IMR-90 (cell line): ENCODE measurements around the gene FAM209A. TPM values are rescaled to one million over a fixed set of nuclear protein-coding genes. Genes with fewer than 3 reads are reported as not detected.

Experiments
- ATAC-seq: fragments of 200-7000 bp; cut with Tn5 transposase; 2 replicates; pipeline ENCODE4 v1.9.1; 2020; ENCODE audit warnings: low read depth, mild to moderate bottlenecking, moderate library complexity
- BruUV-seq: library from RNA; stranded (reverse); fragments of 400-500 nt; replicated peaks from 2 replicates; lab custom pipeline; 2021; lab: Mats Ljungman, UMichigan
- CTCF ChIA-PET: fragments of 300-600 bp; formaldehyde crosslinking; extraction: SDS; loops from one replicate; lab custom pipeline; 2021; ENCODE audit warnings: antibody characterized with exemption; lab: Yijun Ruan, JAX
- POLR2A ChIA-PET: fragments of 300-600 bp; sonication (Branson Sonifier 250); formaldehyde crosslinking; loops from one replicate; lab custom pipeline; 2022; ENCODE audit warnings: antibody characterized with exemption; ENCODE audit not compliant: unreplicated experiment; lab: Charles Lee
- DNase-seq: peaks from one replicate; pipeline ENCODE4 v3.0.0; 2013
- H2AFZ ChIP-seq: replicated peaks from 2 replicates; pipeline ENCODE3; 2013; ENCODE audit warnings: low read length, mild to moderate bottlenecking; ENCODE audit not compliant: poor library complexity
- H2AK5ac ChIP-seq: 2 replicates; pipeline ENCODE4 v1.6.1; 2013; ENCODE audit warnings: low read depth, low read length, inconsistent platforms
- H2AK9ac ChIP-seq: replicated peaks from 2 replicates; pipeline ENCODE3; 2013; ENCODE audit warnings: mild to moderate bottlenecking, low read depth, low read length, moderate library complexity; ENCODE audit not compliant: poor library complexity
- H2BK120ac ChIP-seq: 2 replicates; pipeline ENCODE4 v1.6.1; 2013; ENCODE audit warnings: low read depth, low read length, inconsistent platforms
- H2BK15ac ChIP-seq: 3 replicates; pipeline ENCODE4 v1.6.1; 2013; ENCODE audit warnings: low read depth, low read length, inconsistent platforms
- H2BK20ac ChIP-seq: 2 replicates; pipeline ENCODE4 v1.6.1; 2013; ENCODE audit warnings: low read depth, mild to moderate bottlenecking, inconsistent platforms, low read length, moderate library complexity
- H2BK5ac ChIP-seq: 2 replicates; pipeline ENCODE4 v1.6.1; 2013; ENCODE audit warnings: mild to moderate bottlenecking, low read depth, low read length, inconsistent platforms; ENCODE audit not compliant: poor library complexity, severe bottlenecking
- H3K14ac ChIP-seq: replicated peaks from 2 replicates; pipeline ENCODE4 v1.6.1; 2013; ENCODE audit warnings: low read depth, low read length, inconsistent platforms
- H3K18ac ChIP-seq: 2 replicates; pipeline ENCODE4 v1.6.1; 2013; ENCODE audit warnings: low read depth, low read length, control low read depth
- H3K23ac ChIP-seq: 2 replicates; pipeline ENCODE4 v1.6.1; 2013; ENCODE audit warnings: low read depth, low read length, inconsistent platforms
- H3K27ac ChIP-seq: 2 replicates; pipeline ENCODE4 v1.5.1; 2013; ENCODE audit warnings: mild to moderate bottlenecking, control low read depth, low read length; ENCODE audit not compliant: insufficient read depth
- H3K27me3 ChIP-seq: 2 replicates; pipeline ENCODE4 v1.6.1; 2013; ENCODE audit warnings: low read length; ENCODE audit not compliant: control insufficient read depth, insufficient read depth
- H3K36me3 ChIP-seq: 2 replicates; pipeline ENCODE4 v1.6.1; 2013; ENCODE audit warnings: low read length, mixed read lengths; ENCODE audit not compliant: control insufficient read depth, insufficient read depth
- H3K4ac ChIP-seq: 2 replicates; pipeline ENCODE4 v1.6.1; 2013; ENCODE audit warnings: low read depth, low read length, inconsistent platforms
- H3K4me1 ChIP-seq: 2 replicates; pipeline ENCODE4 v1.6.1; 2013; ENCODE audit warnings: low read length, mixed read lengths; ENCODE audit not compliant: control insufficient read depth, insufficient read depth
- H3K4me2 ChIP-seq: 2 replicates; pipeline ENCODE4 v1.6.1; 2013; ENCODE audit warnings: low read depth, mild to moderate bottlenecking, control low read depth, low read length, moderate library complexity
- H3K4me3 ChIP-seq: 2 replicates; pipeline ENCODE4 v1.5.1; 2013; ENCODE audit warnings: low read depth, mild to moderate bottlenecking, control low read depth, low read length, moderate library complexity; ENCODE audit not compliant: insufficient read depth
- H3K56ac ChIP-seq: 2 replicates; pipeline ENCODE4 v1.6.1; 2013; ENCODE audit warnings: low read length, inconsistent platforms; ENCODE audit not compliant: insufficient read depth; ENCODE audit errors: extremely low read depth
- H3K79me1 ChIP-seq, 2 experiments: 2 replicates each; pipeline ENCODE4 v1.6.1; 2013; ENCODE audit warnings: low read length in 2 of 2, inconsistent platforms in 1 of 2, low read depth in 1 of 2
- H3K9ac ChIP-seq: 2 replicates; pipeline ENCODE4 v1.6.1; 2013; ENCODE audit warnings: low read depth, low read length, control low read depth
- H3K9me1 ChIP-seq: 2 replicates; pipeline ENCODE4 v1.6.1; 2013; ENCODE audit warnings: low read length, inconsistent platforms; ENCODE audit not compliant: insufficient read depth
- H3K9me3 ChIP-seq: 2 replicates; pipeline ENCODE4 v1.6.1; 2013; ENCODE audit warnings: low read length; ENCODE audit not compliant: control insufficient read depth, insufficient read depth
- H4K20me1 ChIP-seq: 2 replicates; pipeline ENCODE4 v1.6.1; 2013; ENCODE audit warnings: low read length, inconsistent platforms; ENCODE audit not compliant: insufficient read depth
- H4K5ac ChIP-seq: 2 replicates; pipeline ENCODE4 v1.6.1; 2013; ENCODE audit warnings: mild to moderate bottlenecking, low read depth, low read length, control low read depth
- H4K8ac ChIP-seq, 2 experiments: 2 replicates each; pipeline ENCODE4 v1.6.1; 2013; ENCODE audit warnings: low read depth in 2 of 2, low read length in 2 of 2, control low read depth in 1 of 2, inconsistent platforms in 1 of 2
- H4K91ac ChIP-seq: 2 replicates; pipeline ENCODE4 v1.6.1; 2013; ENCODE audit warnings: low read depth, low read length, inconsistent platforms; ENCODE audit not compliant: insufficient read depth
- BHLHE40 ChIP-seq: fragments of 150-350 bp; IDR thresholded peaks from 2 replicates; pipeline ENCODE4 v1.6.1; 2016; ENCODE audit warnings: mild to moderate bottlenecking, low read depth, low read length
- CEBPB ChIP-seq: IDR thresholded peaks from 2 replicates; pipeline ENCODE4 v1.6.1; 2012; ENCODE audit warnings: low read depth, low read length, improper control_type of control experiment
- CHD1 ChIP-seq: IDR thresholded peaks from 2 replicates; pipeline ENCODE4 v1.6.1; 2012; ENCODE audit warnings: low read depth, low read length, improper control_type of control experiment
- CTCF ChIP-seq: conservative IDR thresholded peaks from 2 replicates; pipeline ENCODE4 v1.5.1; 2012; ENCODE audit warnings: mild to moderate bottlenecking, low read depth, low read length, improper control_type of control experiment
- ELK1 ChIP-seq: fragments of 150-350 bp; IDR thresholded peaks from 2 replicates; pipeline ENCODE4 v1.6.1; 2016; ENCODE audit warnings: low read depth, mild to moderate bottlenecking, low read length, moderate library complexity, borderline replicate concordance
- FOS ChIP-seq: fragments of 150-350 bp; IDR thresholded peaks from 2 replicates; pipeline ENCODE4 v1.6.1; 2016; ENCODE audit warnings: low read depth, low read length
- MAFK ChIP-seq: IDR thresholded peaks from 2 replicates; pipeline ENCODE4 v1.6.1; 2012; ENCODE audit warnings: low read depth, low read length, improper control_type of control experiment
- MAZ ChIP-seq: IDR thresholded peaks from 2 replicates; pipeline ENCODE4 v1.6.1; 2012; ENCODE audit warnings: low read depth, mild to moderate bottlenecking, low read length, improper control_type of control experiment, moderate library complexity, borderline replicate concordance
- MXI1 ChIP-seq: IDR thresholded peaks from 2 replicates; pipeline ENCODE4 v1.6.1; 2012; ENCODE audit warnings: low read depth, mild to moderate bottlenecking, low read length, moderate library complexity, borderline replicate concordance
- NFE2L2 ChIP-seq: fragments of 150-350 bp; IDR thresholded peaks from 2 replicates; pipeline ENCODE4 v1.6.1; 2016; ENCODE audit warnings: low read depth, mild to moderate bottlenecking, low read length
- POLR2A ChIP-seq: IDR thresholded peaks from 2 replicates; pipeline ENCODE4 v1.6.1; 2012; ENCODE audit warnings: mild to moderate bottlenecking, low read depth, low read length
- RAD21 ChIP-seq: IDR thresholded peaks from 2 replicates; pipeline ENCODE4 v1.6.1; 2012; ENCODE audit warnings: low read length, improper control_type of control experiment
- RCOR1 ChIP-seq: IDR thresholded peaks from 2 replicates; pipeline ENCODE4 v1.6.1; 2012; ENCODE audit warnings: mild to moderate bottlenecking, low read length, improper control_type of control experiment; ENCODE audit not compliant: insufficient replicate concordance
- RFX5 ChIP-seq: IDR thresholded peaks from 2 replicates; pipeline ENCODE4 v1.8.0; 2012; ENCODE audit warnings: low read depth, mild to moderate bottlenecking, low read length, moderate library complexity
- SMC3 ChIP-seq: fragments of 150-350 bp; IDR thresholded peaks from 2 replicates; pipeline ENCODE4 v1.6.1; 2016; ENCODE audit warnings: low read depth, mild to moderate bottlenecking, antibody characterized with exemption, low read length, moderate library complexity
- USF2 ChIP-seq: fragments of 150-350 bp; IDR thresholded peaks from 2 replicates; pipeline ENCODE4 v1.6.1; 2017; ENCODE audit warnings: mild to moderate bottlenecking, antibody characterized with exemption, low read length, low read depth
- WGBS, 2 experiments: methylation state at CpG; one replicate each; pipeline versions ENCODE4 v1.1.5 to v1.1.7; 2013; ENCODE audit warnings: missing lambda C conversion rate in 2 of 2; ENCODE audit not compliant: insufficient read length in 1 of 2; ENCODE audit errors: extremely low coverage in 2 of 2; 5-methylcytosine and 5-hydroxymethylcytosine counted together
- dilution Hi-C: fragments of 300-500 bp; cut with HindIII; formaldehyde crosslinking; loops from one replicate; pipeline ENCODE4 v1.14.3; 2018; ENCODE audit warnings: low sequenced_read_pairs; ENCODE audit not compliant: unreplicated experiment
- in situ Hi-C: fragments of 300-500 bp; cut with MboI; formaldehyde crosslinking; loops from 3 replicates; pipeline ENCODE4 v1.14.3; 2019; ENCODE audit warnings: low sequenced_read_pairs, inconsistent platforms, mixed read lengths
- intact Hi-C: fragments of 100-400 bp; cut with micrococcal nuclease; formaldehyde crosslinking; loops from 2 replicates; pipeline ENCODE4 v1.10.0; 2022
- polyA plus RNA-seq, 3 experiments: library from polyadenylated mRNA; depleted of rRNA; stranded (reverse); fragments of >200 nt; gene quantifications; 2 replicates each; pipeline ENCODE4 v1.2.3, GENCODE V29; 2012; ENCODE audit warnings: low replicate concordance in 1 of 3
- total RNA-seq: library from RNA; depleted of rRNA; stranded (reverse); fragments of >200 nt; gene quantifications from 2 replicates; pipeline ENCODE4 v1.2.3, GENCODE V29; 2012

FAM209A gene
- total and polyA plus RNA-seq, 2 of the 4 experiments (the other 2 are of a cell fraction), result 0.18 to 0.22 TPM

GRCh38 chr20:56506103-56506502 is 18.4 kb upstream of the FAM209A start:
- Histone ChIP-seq H2AK9ac (no peak overlapping the region), H4K20me1 (0 out of 2 replicates have a peak, but pooled peaks cover 5% of the 10 kb centered on the region), H3K4ac (no peak overlapping the region), H3K4me2 (no peak overlapping the region), H2BK20ac (no peak overlapping the region), H3K27ac (no peak overlapping the region), H2AK5ac (no peak overlapping the region), H3K9me3 (no peaks in the 10 kb centered on the region), H3K79me1 (peaks cover 34 to 41% of the 10 kb centered on the region in 2 experiments), H4K91ac (no peak overlapping the region), H4K8ac (no peak overlapping the region), H4K5ac (no peak overlapping the region), H3K4me3 (no peak overlapping the region), H3K9ac (no peak overlapping the region), H3K56ac (no peak overlapping the region), H3K18ac (no peak overlapping the region), H3K14ac (no peak overlapping the region), H3K27me3 (no peaks in the 10 kb centered on the region), H3K36me3 (peaks cover 14% of the 10 kb centered on the region; the same call in 1 of the 2 replicates), H2BK120ac (no peak overlapping the region), H3K9me1 (no peaks in the 10 kb centered on the region; the same call in 1 of the 2 replicates), H2AFZ (no peak overlapping the region), H2BK15ac (no peak overlapping the region), H3K4me1 (no peaks in the 10 kb centered on the region), H3K23ac (no peak overlapping the region), H2BK5ac (no peak overlapping the region)
- WGBS, 2 experiments, result no CpG with 5 or more reads among the region's 3 CpGs
- dilution Hi-C loops (no loop called here), intact Hi-C loops (no loop called here), in situ Hi-C loops (no loop called here)
- ATAC-seq (peak; percentile 42; the same call in 1 of the 2 replicates), DNase-seq (no peak)
- ChIA-PET POLR2A (no interaction called here), CTCF (no interaction called here)
- no TSS peak for BruUV-seq
- TF ChIP-seq USF2, result no peak
- no peak for TF ChIP-seq CHD1
- no peak for TF ChIP-seq NFE2L2
- TF ChIP-seq POLR2A, result no peak
- no peak for TF ChIP-seq CEBPB
- no peak for TF ChIP-seq MXI1
- no peak for TF ChIP-seq MAFK
- TF ChIP-seq BHLHE40, result no peak
- TF ChIP-seq ELK1, result no peak
- no peak for TF ChIP-seq RAD21
- no peak for TF ChIP-seq RFX5
- no peak for TF ChIP-seq RCOR1
- no peak for TF ChIP-seq FOS
- TF ChIP-seq SMC3, result no peak
- TF ChIP-seq MAZ, result no peak
- no peak for TF ChIP-seq CTCF
